Measurements from ENCODE around the gene NAA25. TPM values are rescaled to one million over a fixed set of nuclear protein-coding genes. Genes with fewer than 3 reads are reported as not detected.

The NAA25 gene
- total and polyA plus RNA-seq, 9 of the 15 experiments (the other 6 are each of a cell fraction or from before 2014, with no cell fraction given), result 26.6 to 59.6 (median 48.9) TPM

DNA sequence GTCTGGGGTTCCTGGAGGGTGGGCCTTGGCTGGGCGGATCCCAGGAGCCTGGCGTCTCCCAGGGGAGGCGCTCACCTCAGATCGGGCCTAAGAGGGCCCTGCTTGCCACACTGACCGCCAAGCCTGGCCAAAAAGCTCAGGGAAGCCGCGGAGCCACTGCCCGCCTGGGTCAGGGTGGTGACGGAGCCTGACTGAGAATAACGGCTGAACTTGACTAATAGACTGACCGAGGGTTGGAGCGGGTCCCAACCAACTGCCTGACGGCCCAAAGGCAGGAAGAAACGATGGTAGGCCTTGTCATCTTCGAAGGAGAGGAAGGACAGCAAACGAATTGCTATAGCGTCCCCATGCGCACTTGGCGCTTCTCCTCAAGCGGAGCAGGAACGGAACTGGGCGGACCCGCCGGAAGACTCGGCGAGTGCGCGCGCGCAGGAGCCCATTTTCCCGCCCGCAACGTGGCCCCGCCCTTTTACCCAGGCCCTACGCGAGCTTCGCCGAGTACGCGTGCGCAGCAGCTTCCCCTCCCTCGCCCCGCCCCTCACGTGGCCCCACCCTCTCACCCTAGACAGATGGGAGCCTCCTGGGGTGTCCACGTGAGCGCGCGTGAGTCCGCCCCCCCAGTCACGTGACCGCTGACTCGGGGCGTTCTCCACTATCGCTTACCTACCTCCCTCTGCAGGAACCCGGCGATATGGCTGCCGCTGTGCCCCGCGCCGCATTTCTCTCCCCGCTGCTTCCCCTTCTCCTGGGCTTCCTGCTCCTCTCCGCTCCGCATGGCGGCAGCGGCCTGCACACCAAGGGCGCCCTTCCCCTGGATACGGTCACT, 95.6 kb downstream of the NAA25 start, which contains the start of the genes ERP29 and TMEM116 (continued):
- TF ChIP-seq SIN3A (IDR thresholded peaks at IDR 0.05; ENCODE audit: borderline replicate concordance in 2 of 2, control insufficient read depth in 1 of 2, low read depth in 2 of 2, low read length in 2 of 2) (peak; percentile 71 to 92; a peak in 3 of 4 replicates), ZNF232 (CRISPR knock-in tag; IDR thresholded peaks at IDR 0.05) (peak; percentile 90; the same call in 1 of the 2 replicates), STAG1 (CRISPR knock-in tag; IDR thresholded peaks at IDR 0.05; ENCODE audit: borderline replicate concordance) (no peak), RBM15 (IDR thresholded peaks at IDR 0.05; ENCODE audit: insufficient read depth, low read length) (no peak), CREBBP (IDR thresholded peaks at IDR 0.05; ENCODE audit: low read depth, low read length) (no peak), CBX2 (IDR thresholded peaks at IDR 0.05; ENCODE audit: insufficient read depth, low read length, poor library complexity, severe bottlenecking) (no peak), HOMEZ (CRISPR knock-in tag; IDR thresholded peaks at IDR 0.05) (no peak), SNRNP70 (optimal IDR thresholded peaks at IDR 0.05; ENCODE audit: low read depth, low read length) (no peak), MAFG (tag; conservative IDR thresholded peaks at IDR 0.05) (no peak), CREB3 (tag; conservative IDR thresholded peaks at IDR 0.05; ENCODE audit: low read depth) (peak; percentile 65; the same call in 1 of the 2 replicates), ZNF79 (CRISPR knock-in tag; IDR thresholded peaks at IDR 0.05; ENCODE audit: low read depth) (0 out of 2 replicates have a peak, but pooled peaks have one; percentile 44), MBD1 (CRISPR knock-in tag; IDR thresholded peaks at IDR 0.05) (no peak), GTF2E2 (tag; IDR thresholded peaks at IDR 0.05) (peak; percentile 91), TOE1 (IDR thresholded peaks at IDR 0.05; ENCODE audit: borderline replicate concordance) (peak; percentile 100), TOE1 (CRISPR knock-in tag; IDR thresholded peaks at IDR 0.05; ENCODE audit: borderline replicate concordance, low read depth) (peak; percentile 88; the same call in 1 of the 2 replicates), CBFA2T3 (IDR thresholded peaks at IDR 0.05) (peak; percentile 39; the same call in 1 of the 2 replicates), ZNF589 (CRISPR knock-in tag; IDR thresholded peaks at IDR 0.05; ENCODE audit: low read depth) (peak; percentile 89), NR2C2 (CRISPR knock-in tag; IDR thresholded peaks at IDR 0.05) (peak; percentile 64; the same call in 1 of the 2 replicates), NR2C2 (tag; IDR thresholded peaks at IDR 0.05) (no peak), FIP1L1 (IDR thresholded peaks at IDR 0.05; ENCODE audit: low read depth, low read length, poor library complexity, severe bottlenecking) (no peak)
- TF ChIP-seq, protein P1, sequence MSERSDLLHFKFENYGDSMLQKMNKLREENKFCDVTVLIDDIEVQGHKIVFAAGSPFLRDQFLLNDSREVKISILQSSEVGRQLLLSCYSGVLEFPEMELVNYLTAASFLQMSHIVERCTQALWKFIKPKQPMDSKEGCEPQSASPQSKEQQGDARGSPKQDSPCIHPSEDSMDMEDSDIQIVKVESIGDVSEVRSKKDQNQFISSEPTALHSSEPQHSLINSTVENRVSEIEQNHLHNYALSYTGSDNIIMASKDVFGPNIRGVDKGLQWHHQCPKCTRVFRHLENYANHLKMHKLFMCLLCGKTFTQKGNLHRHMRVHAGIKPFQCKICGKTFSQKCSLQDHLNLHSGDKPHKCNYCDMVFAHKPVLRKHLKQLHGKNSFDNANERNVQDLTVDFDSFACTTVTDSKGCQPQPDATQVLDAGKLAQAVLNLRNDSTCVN (CRISPR knock-in tag; IDR thresholded peaks at IDR 0.05), result peak; percentile 59; the same call in 1 of the 2 replicates
